ENCODE data around the gene IQGAP1.

Gene IQGAP1

GRCh38 chr15:90436952-90437351, 48.9 kb downstream of the IQGAP1 start:
- no peak for TF ChIP-seq CTCF (IDR thresholded peaks at IDR 0.05; ENCODE audit: insufficient read depth, low read length, poor library complexity, severe bottlenecking)
- Histone ChIP-seq H3K27me3 (replicated peaks; ENCODE audit: control insufficient read depth, insufficient read depth, low read length) (no peaks in the 10 kb centered on the region), H3K36me3 (ENCODE audit: control insufficient read depth, insufficient read depth, low read length) (peaks cover 6% of the 10 kb centered on the region), H3K4me3 (replicated peaks; ENCODE audit: low read depth, low read length) (no peak overlapping the region)
- no peak for DNase-seq (ENCODE audit: extremely low read depth, insufficient read length)

GRCh38 chr15:90437516-90437915, 49.5 kb downstream of the IQGAP1 start:
- Histone ChIP-seq H3K4me3 (replicated peaks; ENCODE audit: low read depth, low read length) (no peak overlapping the region), H3K36me3 (ENCODE audit: control insufficient read depth, insufficient read depth, low read length) (peaks cover 9% of the 10 kb centered on the region), H3K27me3 (replicated peaks; ENCODE audit: control insufficient read depth, insufficient read depth, low read length) (no peaks in the 10 kb centered on the region)
- DNase-seq (ENCODE audit: extremely low read depth, insufficient read length): no peak
- TF ChIP-seq CTCF (IDR thresholded peaks at IDR 0.05; ENCODE audit: insufficient read depth, low read length, poor library complexity, severe bottlenecking): no peak

- Histone ChIP-seq H3K27me3 (replicated peaks; ENCODE audit: control insufficient read depth, insufficient read depth, low read length) (no peaks in the 10 kb centered on the region), H3K4me3 (replicated peaks; ENCODE audit: low read depth, low read length) (no peak overlapping the region), H3K36me3 (ENCODE audit: control insufficient read depth, insufficient read depth, low read length) (peaks cover 15% of the 10 kb centered on the region)
- no peak for TF ChIP-seq CTCF (IDR thresholded peaks at IDR 0.05; ENCODE audit: insufficient read depth, low read length, poor library complexity, severe bottlenecking)
- no peak for DNase-seq (ENCODE audit: extremely low read depth, insufficient read length)
Measured at GRCh38 chr15:90439946-90440345, 51.9 kb downstream of the IQGAP1 start.

GRCh38 chr15:90441027-90441426, 53.0 kb downstream of the IQGAP1 start:
- H3K4me3 ChIP-seq (replicated peaks; ENCODE audit: low read depth, low read length): no peak overlapping the region
- no peaks in the 10 kb centered on the region for H3K27me3 ChIP-seq (replicated peaks; ENCODE audit: control insufficient read depth, insufficient read depth, low read length)
- DNase-seq (ENCODE audit: extremely low read depth, insufficient read length): no peak
- H3K36me3 ChIP-seq (ENCODE audit: control insufficient read depth, insufficient read depth, low read length): peaks cover 15% of the 10 kb centered on the region
- TF ChIP-seq CTCF (IDR thresholded peaks at IDR 0.05; ENCODE audit: insufficient read depth, low read length, poor library complexity, severe bottlenecking): no peak

DNA sequence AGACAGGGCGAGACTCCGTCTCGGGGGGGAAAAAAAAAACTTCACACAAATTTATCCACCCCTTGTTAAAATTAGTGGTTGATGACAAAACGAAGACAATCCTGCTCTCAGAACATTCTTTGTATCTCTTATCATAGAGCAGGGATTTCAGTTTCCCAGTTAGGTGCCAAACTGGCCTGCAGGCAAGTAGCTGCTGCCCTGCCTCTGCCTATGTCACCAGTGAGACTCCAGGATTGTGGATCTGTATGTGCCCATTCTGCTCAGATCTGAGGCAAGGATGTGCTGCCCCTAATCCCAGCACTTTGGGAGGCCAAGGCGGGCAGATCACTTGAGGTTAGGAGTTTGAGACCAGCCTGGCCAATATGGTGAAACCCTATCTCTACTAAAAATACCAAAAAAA, 54.4 kb downstream of the IQGAP1 start:
- peaks cover 12% of the 10 kb centered on the region for H3K36me3 ChIP-seq (ENCODE audit: control insufficient read depth, insufficient read depth, low read length)
- DNase-seq (ENCODE audit: extremely low read depth, insufficient read length): no peak
- TF ChIP-seq CTCF (IDR thresholded peaks at IDR 0.05; ENCODE audit: insufficient read depth, low read length, poor library complexity, severe bottlenecking): no peak
- no peak overlapping the region for H3K4me3 ChIP-seq (replicated peaks; ENCODE audit: low read depth, low read length)
- H3K27me3 ChIP-seq (replicated peaks; ENCODE audit: control insufficient read depth, insufficient read depth, low read length): no peaks in the 10 kb centered on the region

- Histone ChIP-seq H3K4me3 (replicated peaks; ENCODE audit: low read depth, low read length) (no peak overlapping the region), H3K27me3 (replicated peaks; ENCODE audit: control insufficient read depth, insufficient read depth, low read length) (no peaks in the 10 kb centered on the region), H3K36me3 (ENCODE audit: control insufficient read depth, insufficient read depth, low read length) (peaks cover 13% of the 10 kb centered on the region)
- DNase-seq (ENCODE audit: extremely low read depth, insufficient read length): no peak
- TF ChIP-seq CTCF (IDR thresholded peaks at IDR 0.05; ENCODE audit: insufficient read depth, low read length, poor library complexity, severe bottlenecking): no peak
Measured at GRCh38 chr15:90449206-90449735, 61.2 kb downstream of the IQGAP1 start.
